NCI-H1417 (cell line): ENCODE results near the gene CCNQ.
A peak's percentile ranks its signal among the peaks of the same experiment; 100 is the strongest.

Experiments
- DNase-seq, 3 experiments: peaks; one replicate each; lab custom pipeline; 2025; lab: John Stamatoyannopoulos, UW

CCNQ gene

DNA sequence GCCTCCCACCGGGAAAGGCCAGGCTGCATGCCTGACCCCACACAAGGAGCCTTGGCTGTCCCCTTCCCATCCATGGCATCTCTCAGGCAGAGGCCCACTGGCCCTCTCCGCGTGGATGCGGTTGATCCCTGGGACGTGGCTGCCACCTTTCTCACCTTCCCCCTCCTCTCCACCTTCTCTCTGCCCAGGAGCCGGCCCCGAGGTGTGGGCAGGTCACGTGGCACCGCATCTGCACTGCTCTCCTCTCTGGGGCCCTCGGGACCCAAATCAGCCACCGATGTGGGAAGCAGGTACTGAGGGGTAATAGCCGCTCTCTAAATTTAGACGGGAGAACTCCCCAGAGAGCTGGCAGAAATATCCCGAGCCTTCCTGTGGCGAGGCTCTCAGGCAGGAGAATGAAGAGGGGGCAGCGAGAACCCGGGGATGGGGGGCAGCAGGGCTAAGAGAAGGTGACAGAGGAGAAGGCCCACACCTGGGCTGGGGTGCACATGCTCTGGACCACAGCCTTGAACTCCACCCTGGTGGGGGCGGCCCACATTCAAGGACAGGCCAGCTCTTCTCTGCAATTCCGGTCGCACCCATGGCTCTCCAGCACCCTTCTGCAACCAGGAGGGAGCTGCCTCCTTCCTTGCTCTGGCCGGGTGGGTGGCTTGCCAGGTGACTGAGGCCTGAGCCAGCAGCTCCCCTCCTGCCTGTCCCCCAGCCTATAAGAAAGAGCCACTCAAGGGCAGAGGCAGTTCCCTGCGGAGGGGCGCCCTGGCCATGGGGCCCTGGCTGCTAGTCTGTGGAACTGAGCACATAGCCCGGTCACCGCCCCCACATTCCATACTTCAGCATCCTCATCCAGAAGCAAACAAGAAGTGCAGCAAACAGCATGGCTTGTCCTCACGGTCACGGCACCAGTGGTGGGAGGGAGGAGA, 38.4 kb upstream of the CCNQ start:
- no peak for DNase-seq

GRCh38 chrX:153636716-153637115, 37.8 kb upstream of the CCNQ start:
- DNase-seq, result no peak

- DNase-seq, result peak in 1 of 3 experiments; percentile 7
Measured at GRCh38 chrX:153635788-153636668, 37.1 kb upstream of the CCNQ start.

DNA sequence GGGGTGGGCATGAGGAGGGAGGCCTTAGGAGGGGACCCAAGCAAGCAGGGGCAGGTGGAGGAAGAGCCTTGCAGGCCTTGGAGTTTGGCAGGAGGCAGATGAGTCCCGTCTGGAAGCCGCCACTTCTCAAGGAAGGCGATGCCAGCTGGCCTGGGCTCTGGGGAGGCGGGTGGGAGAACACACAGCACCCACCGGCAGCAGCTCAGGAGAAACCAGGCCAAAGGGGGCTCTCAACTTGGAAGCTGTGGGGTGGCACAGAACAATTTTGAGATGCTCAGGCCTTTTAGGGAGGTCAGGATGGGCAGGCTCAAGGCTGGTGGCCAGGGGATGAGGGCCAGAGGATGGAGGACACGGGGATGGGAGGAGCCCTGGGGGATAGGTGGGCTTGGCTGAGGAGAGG, 36.4 kb upstream of the CCNQ start:
- DNase-seq, result no peak

DNA sequence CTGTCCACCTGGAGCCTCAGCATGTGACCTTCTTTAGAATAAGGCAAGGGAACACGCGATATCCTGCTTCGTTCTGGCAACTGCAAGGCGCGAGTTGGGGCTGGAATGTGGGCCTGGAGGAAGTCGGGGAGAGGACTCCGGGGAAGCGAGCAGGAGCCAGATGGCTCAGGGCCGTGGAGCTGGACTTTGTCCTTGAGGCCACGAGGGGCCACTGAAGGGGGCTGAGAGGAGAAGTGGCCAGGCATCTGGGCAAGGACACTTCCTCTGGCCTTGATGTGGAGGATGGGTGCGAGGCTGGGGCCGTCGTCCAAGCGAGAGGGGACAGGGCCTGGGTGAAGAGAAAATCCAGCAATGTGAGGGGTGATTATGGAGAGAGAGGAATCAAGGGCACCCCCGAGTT, 35.9 kb upstream of the CCNQ start:
- DNase-seq, result no peak

DNA sequence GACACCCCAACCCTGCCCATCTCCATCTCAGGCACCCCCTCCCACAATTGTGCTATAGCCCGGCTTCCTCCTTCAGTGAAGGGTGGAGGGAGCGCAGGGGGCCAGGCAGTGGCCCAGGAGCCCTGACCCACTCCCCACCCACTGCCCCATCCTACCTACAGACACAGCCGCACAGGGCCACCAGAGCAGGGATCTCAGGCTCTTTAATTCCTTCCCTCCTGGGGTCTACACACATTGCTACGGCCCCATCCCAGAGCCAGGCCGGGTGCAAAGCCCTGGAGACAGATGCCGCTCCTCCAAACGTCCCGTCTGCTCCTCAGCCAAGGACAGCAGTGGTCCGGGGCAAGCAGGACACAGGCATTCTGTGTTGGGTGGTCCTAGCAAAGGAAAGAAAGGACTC, 35.3 kb upstream of the CCNQ start:
- no peak for DNase-seq

- no peak for DNase-seq
Measured at GRCh38 chrX:153633607-153634180, 34.8 kb upstream of the CCNQ start.

- DNase-seq, result no peak
Measured at GRCh38 chrX:153633048-153633447, 34.1 kb upstream of the CCNQ start.

DNA sequence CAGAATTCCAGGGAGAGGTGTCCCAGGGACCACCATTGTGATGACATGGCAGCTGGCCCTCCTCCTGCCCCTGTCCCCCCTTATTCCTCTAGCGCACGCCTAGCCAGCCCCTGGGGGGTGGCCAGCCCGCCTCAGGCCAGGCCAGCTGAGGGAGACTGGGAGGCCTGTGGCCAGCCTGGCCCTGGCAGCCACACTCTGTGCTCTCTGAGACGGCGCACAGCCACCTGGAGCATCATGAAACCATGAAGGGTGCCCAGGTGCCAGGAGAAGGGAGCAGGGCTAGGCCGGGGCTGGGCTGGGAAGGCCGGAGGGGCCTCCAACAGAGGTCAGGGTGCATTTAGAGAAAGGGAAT, 33.6 kb upstream of the CCNQ start:
- DNase-seq, result no peak

- DNase-seq, result no peak
Measured at GRCh38 chrX:153631907-153632594, 33.1 kb upstream of the CCNQ start.

GRCh38 chrX:153631346-153631745, 32.4 kb upstream of the CCNQ start:
- no peak for DNase-seq

GRCh38 chrX:153628665-153629064, 29.7 kb upstream of the CCNQ start:
- DNase-seq, result no peak

GRCh38 chrX:153628129-153628528, 29.2 kb upstream of the CCNQ start:
- DNase-seq, result peak; percentile 51 to 95 (median 82)

DNA sequence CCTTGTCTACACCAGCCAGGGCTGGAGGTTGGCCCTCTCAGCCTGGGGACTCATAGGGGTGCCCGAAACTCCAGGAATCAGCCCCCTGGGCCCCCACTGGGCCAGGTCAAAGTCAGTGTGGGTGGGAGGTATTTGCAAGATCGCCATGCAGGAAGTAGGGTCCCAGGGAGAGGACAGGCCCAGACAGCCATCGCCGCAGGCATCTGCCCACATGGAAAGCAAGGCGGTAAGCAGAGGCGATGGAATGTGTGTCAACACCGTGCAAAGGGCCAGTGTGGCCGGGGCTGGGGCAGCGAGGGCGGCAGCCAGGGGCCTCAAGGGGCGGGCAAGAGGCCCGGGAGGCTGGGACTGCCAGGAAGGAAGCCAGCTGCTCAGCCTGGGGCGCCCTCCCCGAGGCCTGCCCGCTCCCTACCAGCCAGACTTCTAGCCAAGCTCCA, 28.8 kb upstream of the CCNQ start:
- DNase-seq, result peak in 1 of 3 experiments; percentile 51

DNA sequence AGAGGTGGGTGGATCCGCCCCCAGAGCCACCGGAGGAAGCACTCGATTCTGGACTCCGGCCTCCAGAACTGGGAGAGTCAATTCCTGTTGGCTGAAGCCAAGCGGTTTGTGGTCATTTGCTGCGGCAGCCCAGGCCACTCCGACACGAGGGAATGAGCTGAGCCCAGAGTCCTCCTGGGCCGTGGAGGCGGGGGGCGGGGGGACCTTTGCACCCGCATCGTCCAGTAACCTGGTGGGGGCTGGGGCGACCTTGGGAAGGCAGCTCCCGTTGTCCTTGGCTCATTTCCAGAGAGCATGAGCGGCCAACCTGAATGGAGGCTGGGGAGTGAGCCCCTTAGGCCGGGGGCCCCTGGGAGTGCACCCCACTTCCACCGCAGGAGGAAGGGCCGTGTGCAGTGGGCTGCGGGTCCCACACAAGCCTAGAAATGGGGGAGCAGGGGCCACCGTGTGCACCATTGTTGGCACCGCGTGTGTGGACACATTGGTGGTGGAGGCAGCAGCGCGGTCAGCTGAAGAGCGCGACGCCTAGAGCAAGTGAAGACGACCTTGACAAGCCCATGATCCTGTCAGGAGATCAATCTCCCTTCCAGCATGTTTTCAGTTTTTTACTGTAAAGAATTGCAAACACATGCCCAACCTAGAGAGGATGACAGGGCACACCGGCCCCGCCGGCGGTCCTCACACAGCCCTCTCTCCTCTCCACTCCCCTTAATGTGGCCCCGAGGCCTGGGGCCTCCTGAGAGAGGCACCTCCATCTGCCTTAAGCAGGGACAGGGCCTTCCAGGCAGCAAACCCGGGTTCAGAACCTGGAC, 28.1 kb upstream of the CCNQ start:
- DNase-seq, result no peak

DNA sequence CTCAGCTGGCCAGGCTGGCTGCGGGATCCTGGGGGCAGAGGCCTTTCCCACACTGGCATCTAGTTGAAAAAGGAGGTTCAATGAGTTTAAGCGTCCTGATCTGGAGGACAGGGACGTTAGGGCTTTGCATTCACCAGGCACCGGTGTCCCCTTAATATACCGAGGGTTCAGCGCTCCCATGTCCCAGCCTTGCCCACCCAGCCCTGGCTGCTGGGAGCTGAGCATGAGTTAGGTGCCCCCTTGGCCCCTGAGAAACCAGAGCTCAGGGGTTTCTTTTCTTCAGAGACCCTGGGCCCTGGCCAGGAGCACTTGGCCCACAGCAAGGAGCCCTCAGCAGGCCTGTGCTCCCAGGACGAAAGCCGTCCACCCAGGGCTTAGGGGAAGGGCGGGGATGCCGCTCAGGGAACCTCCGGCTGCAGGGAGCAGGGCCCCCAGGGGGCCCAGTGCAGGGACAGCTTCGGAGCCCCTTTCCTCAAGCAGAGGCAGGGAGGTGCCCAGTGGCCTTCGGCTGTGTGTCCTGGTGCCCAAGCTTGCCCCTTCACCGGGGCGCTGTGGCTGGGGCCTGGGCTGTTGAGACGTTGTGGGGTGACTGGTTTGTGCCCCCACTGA, 27.2 kb upstream of the CCNQ start:
- no peak for DNase-seq

DNA sequence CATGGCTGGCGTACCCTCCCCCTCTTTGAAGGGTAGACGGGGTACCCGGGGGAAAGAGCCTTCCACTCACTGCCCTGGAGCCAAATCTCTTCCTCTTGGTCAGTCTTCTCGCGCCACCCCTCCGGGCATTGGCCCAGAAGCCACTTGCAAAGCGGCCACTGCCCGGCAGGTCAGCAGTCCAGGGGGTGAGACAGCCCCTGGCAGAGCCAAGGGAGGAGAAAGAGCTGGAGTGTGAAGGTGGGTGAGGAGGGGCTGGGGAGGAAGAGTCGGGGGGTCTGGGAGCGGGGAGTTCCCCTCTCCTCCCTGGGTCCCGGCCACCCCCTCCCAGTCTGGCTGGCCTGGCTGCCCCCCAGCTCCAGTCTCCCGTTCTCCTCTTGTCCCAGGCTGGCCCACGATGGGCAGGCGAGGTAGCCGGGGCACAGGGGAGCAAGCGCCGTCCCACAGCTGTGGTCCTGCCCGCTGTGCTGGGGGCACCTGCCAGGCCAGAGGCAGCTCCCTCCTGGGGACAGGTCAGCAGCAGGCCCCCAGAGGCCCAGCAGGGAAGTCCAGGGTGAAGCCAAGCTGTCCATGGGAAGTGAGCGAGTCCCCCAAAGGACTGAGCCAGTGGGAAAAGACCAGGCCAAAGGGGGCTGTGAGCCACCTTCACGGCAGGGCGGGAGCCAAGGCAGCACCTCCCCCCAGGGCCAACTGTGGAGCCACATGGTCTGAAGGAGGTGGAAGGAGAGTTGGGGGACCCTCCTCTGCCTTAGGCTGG, 26.5 kb upstream of the CCNQ start:
- DNase-seq, result no peak

- DNase-seq, result no peak
Measured at GRCh38 chrX:153624196-153625091, 25.5 kb upstream of the CCNQ start.
